Fibroblast of pulmonary artery (primary cell): ENCODE results near the gene NRG2.
A peak's percentile ranks its signal among the peaks of the same experiment; 100 is the strongest.

Source experiments
- DNase-seq: peaks from one replicate; pipeline ENCODE4 v3.0.0-alpha.2; 2010; ENCODE audit warnings: low read depth
- H3K4me3 ChIP-seq: replicated peaks from 2 replicates; pipeline ENCODE4 v1.5.1; 2011; ENCODE audit warnings: low read depth, mild to moderate bottlenecking, control low read depth, low read length, moderate library complexity
- TF ChIP-seq, protein P1 (sequence below): IDR thresholded peaks from 2 replicates; pipeline ENCODE4 v1.5.1; 2011; ENCODE audit warnings: mild to moderate bottlenecking, control low read depth, low read length, inconsistent platforms; ENCODE audit errors: missing control alignments

NRG2 gene

DNA sequence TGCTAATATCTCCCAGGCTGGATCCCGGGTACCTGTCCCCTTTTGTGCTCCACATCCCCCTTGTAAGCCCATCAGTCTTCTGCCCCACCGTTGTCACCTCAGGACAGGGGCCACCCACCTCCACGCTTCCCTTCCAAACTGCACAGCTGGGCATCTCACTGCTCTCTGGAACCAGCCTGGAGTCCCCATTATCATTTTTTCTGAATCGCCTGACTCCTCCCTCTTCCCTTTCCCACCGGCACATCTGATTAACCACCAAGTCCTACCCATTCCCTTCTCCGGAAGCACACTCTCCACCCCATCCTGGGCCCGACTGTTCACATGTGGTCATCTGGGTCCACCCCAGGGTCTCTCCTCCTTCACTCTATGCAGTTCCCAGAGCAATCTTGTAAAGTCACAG lies 193.6 kb downstream of the NRG2 start:
- TF ChIP-seq, protein P1, sequence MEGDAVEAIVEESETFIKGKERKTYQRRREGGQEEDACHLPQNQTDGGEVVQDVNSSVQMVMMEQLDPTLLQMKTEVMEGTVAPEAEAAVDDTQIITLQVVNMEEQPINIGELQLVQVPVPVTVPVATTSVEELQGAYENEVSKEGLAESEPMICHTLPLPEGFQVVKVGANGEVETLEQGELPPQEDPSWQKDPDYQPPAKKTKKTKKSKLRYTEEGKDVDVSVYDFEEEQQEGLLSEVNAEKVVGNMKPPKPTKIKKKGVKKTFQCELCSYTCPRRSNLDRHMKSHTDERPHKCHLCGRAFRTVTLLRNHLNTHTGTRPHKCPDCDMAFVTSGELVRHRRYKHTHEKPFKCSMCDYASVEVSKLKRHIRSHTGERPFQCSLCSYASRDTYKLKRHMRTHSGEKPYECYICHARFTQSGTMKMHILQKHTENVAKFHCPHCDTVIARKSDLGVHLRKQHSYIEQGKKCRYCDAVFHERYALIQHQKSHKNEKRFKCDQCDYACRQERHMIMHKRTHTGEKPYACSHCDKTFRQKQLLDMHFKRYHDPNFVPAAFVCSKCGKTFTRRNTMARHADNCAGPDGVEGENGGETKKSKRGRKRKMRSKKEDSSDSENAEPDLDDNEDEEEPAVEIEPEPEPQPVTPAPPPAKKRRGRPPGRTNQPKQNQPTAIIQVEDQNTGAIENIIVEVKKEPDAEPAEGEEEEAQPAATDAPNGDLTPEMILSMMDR: no peak
- DNase-seq: no peak
- no peak overlapping the region for H3K4me3 ChIP-seq

DNA sequence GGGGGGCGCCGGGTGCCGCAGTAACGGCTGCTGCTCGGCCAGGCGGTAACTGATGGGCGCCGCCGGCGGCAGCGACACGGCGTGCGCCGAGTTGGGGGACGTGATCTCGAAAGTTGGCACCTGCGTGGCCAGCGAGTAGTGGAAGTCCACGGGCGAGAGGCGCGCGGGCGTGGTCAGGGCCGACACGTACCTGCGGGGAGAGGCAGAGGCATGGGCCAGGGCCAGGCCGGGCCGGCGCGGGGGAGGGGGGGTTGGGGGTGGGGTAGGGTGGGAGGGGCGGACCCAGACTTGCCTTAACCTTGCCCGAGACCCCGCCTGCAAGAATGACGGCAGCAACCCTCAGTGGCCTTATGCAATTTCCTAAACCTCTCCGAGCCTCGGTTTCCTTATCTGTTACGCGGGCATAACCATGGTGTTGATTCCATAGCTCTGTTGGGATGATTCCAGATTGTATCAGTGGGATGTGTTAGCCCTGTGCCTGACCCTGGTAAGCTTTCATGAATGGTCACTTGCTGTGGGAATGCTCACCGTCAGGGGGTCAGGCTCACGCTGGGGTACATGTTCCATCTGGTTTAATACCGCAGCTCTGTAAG lies 194.5 kb downstream of the NRG2 start:
- no peak overlapping the region for H3K4me3 ChIP-seq
- DNase-seq: peak; percentile 3
- TF ChIP-seq, protein P1: no peak

DNA sequence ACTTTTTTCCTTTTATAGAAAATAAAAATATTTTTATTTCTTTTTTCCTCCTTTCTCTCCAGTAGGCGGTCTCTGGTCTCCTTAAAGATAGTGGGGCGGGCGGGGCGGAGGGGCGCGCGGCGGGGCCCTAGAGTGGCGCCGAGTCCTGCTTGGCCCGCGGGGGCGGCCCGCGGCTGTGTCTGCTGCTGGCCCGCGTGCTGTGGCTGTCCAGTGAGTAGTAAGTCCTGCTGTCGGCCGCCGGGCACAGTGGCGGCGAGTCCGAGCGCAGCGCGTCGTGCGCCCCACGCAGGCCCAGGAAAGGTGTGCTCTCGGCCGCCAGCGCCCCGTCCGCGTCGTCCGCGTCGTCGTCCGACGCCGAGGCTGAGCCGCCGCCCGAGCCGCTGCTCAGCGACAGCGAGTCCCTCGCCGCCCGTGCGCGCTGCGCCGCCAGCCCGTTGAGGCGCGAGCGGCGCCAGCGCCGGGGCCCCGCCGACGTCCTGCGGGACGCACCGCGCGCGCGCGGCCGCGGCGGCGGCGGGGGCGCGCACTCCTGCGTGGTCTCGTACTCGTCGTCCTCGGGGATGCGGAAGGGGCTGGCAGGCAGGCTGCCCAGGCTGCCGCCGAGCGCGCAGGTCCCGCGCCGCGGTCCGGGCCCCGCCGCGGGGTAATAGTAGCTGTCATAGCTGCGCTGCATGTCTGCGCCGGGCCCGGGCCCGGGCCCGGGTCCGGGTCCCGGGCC lies 195.2 kb downstream of the NRG2 start:
- peak; percentile 6 for DNase-seq
- peak overlapping the region; percentile 5 for H3K4me3 ChIP-seq
- TF ChIP-seq, protein P1: no peak

DNA sequence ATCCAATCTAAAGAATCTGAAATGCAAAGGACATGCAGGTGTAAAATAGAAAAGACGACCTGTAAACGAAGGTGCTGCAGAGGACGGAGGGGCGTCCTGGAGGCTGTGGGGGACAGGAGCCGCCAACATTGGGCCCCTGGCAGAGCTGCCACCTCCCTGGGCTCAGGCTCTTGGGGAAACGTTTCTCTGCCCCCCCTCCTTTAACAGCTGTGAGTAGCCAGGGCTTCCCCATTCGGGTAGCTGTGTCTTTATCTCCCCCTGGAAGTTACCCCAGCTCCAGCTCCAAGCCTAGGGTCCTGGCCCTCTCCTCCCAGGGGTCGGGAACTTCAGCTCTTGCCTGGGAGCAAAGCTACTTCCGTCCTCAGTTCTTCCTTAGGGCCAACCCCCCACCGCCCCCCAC lies 196.0 kb downstream of the NRG2 start:
- TF ChIP-seq, protein P1: no peak
- no peak for DNase-seq
- H3K4me3 ChIP-seq: no peak overlapping the region

DNA sequence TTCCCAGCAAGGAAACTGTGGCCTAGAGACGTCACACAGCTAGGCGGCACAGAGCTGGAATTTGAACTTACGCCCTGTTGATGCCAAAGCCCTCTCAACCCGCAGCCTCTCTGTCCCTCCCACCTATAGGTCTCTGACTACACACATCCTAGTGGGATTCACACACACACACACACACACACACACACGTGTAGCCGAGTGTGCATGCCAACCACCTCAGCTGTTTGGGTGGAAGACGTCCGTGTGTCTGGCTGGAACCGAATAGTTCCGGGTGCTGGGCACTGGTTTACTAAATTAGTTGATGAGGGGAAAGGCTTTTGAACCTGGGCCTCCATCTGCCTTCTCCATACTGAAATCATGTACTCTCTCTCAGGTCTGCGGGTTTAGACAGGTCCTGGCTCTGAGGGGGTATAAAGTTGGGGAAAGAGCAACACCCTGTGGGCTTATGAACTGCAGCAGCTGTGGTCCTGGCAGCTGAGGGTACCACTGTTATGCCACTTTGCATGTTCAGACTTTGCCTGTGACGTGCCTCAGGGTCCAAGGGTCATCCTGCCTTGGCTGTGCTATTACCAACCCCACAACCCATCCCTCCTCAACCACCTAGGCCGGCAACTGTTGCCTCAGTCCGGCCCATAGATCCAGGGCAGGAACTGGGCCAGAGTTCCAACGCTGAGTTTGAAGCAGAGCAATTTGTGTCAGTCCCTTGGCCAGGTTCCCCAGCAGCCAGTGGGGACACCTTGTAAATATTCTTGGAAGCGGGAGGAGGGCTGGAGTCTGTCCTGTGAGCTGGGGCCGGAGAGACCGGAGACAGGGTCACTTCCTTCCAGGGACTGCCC lies 197.0 kb downstream of the NRG2 start:
- TF ChIP-seq, protein P1: no peak
- H3K4me3 ChIP-seq: no peak overlapping the region
- no peak for DNase-seq

DNA sequence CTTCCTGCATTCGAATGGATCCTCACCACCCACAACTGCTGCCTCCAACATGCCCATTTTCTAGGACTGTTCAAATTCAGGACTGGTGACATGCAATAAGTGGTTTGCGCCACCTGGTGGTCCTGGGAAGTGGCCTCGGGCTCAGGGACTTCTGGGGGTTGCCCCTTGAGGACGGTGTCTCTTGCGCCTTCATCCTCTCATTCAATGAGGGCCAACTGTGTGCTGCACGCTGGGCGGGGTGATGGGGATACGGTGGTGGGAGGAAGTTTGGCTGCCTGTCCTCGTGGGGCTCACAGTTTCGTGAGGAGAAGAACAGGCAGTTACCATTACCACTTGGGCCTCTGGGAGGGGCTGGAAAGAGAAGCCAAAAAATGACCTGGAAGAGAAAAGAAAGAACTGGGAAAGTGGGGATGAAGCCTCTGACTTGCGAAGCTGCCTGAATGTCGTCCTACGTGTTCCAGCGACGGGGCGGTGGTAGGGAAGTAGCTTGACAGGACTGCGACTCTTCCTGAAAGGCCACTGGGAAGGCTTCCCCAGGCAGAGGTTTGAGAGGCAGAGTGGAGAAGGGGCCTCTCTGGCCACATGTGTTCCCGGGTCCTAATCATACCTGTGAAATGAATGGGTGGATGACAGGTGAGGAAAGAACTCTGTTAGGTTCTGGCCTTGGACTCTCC lies 198.5 kb downstream of the NRG2 start:
- TF ChIP-seq, protein P1: peak; percentile 88

More for the DNA sequence above, 198.5 kb downstream of the NRG2 start:
- peak; percentile 76 for DNase-seq
- no peak overlapping the region for H3K4me3 ChIP-seq
